HG03521 (cell line): ENCODE measurements around the gene WDR17.

Experiments
- ATAC-seq: cut with Tn5 transposase; IDR thresholded peaks from one replicate; pipeline ENCODE4 v1.9.1; 2021; ENCODE audit warnings: mild to moderate bottlenecking, moderate library complexity; ENCODE audit not compliant: unreplicated experiment

Gene WDR17

DNA sequence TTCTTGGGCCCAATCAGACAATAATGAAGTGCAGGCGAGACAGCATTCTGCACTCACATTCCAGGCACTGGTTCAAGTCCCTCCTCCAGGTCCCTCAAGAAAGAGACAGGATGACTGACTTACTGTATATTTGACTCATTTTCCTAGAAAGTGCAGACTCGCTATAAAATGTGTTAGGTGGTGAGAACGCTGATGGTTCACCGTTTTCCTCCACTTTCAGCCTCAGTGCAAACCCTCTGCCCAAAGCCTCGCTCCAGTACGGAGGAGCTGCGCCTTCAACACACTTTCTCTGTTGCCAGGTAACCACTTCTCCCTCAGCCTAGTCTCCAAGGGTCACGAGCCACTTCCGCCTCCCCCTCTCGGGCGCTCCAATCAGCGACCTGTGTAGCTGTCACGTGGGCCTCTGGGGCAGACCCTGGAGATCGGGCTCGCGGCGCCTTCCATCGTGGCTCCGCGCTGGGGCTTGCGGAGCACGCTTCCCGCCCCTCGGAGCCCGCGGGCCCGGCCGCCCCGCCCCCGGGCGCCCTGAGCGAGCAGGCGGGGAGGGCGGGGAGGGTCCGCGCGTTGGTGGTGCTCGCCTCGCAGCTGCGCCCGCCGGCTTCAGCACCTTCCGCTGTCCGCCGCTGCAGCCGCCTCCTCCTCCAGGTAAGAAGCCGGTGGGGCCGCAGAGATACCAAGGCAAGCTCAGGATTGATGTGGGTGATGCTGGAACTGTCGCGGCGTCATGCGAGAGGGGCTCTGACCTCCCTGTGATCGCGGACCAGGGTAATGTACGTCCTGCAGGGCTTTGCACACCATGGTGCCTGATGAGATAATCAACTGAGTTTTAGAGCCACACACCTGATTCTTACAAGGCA is at the start of gene WDR17:
WDR17 (plus strand) TSS at position 407 of the 857 bp plus-strand sequence. CDS start 45,740 bp downstream, outside the sequence.
- peak; percentile 99 for ATAC-seq

DNA sequence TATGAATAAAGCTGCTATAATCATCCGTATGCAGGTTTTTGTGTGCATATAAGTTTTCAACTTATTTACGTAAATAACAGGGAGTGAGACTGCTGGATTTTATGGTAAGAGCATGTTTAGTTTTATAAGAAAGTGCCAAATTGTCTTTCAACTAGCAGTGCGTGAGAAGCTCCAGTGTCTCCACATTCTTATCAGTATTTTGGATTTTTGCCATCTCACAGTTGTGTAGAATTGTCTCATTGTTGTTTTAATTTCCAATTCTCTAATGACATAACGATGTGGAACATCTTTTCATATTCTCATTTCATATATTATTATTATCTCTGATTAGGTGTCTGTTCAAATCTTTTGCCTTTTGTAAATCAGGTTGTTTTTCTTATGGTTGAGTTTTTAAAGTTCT is 49.0 kb upstream of the WDR17 start:
- ATAC-seq: no peak

DNA sequence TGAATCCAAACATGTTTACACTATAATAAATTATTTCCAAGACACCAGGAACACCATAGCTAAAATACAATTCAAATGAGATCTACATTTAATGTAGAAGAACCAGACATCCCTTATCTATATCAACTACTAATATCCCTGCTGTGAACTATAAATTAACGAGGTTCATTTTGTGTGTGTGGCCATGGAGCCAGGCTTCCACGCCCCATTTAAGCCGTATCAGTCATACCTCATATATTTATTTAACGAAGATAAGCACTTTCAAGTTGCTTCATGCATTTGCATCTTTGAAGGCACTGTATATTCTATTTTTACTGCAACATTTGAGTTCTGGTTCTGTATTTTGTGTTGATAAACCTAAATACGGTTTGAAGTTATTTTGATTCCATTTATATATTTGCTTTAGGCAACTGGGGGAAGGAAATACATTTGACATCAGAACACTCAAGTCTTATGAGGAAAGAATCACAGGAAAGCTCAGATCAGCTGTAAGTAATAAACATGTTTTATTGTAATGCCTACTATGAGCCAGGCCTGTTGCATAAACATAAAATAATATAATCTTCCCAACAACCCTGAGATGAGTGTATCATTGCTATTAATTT is 45.1 kb upstream of the WDR17 start:
- no peak for ATAC-seq

DNA sequence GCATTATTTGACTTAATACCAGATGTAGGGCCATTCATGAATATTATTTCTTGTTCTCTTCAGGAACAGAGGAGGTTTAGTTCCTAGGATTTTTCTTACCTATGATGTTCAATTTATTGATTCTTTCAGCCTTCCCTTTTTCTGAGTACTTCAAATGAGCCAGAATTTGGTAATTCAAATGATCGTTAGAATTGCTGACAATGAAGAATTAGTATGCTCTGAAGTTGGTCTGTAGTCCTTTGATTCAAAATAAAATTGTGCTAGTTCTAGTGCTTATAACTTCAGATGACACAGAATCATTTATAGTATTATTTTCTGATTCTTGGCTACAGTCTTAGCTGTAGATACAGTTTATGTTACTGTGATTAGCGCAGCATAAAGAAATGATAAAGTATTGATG is 35.2 kb upstream of the WDR17 start:
- no peak for ATAC-seq

DNA sequence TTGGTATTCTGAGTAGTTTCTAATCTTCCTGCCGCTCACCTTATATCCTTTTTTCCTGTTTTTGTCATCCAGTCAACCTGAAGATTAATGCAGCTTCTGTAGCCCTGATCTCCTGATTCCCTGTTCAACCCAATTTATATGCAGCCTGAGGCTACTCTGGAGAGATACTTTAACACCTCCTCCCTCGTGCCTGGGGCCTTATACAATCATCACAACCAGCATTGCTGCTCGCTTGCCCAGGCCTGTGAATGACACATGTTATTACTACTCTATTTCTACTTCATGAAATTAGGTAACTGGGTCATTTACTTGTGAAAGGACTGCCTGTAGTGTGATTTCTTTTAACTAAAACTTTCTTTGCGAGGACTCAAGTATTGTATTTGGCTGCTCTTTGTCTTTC is 33.7 kb upstream of the WDR17 start:
- no peak for ATAC-seq

DNA sequence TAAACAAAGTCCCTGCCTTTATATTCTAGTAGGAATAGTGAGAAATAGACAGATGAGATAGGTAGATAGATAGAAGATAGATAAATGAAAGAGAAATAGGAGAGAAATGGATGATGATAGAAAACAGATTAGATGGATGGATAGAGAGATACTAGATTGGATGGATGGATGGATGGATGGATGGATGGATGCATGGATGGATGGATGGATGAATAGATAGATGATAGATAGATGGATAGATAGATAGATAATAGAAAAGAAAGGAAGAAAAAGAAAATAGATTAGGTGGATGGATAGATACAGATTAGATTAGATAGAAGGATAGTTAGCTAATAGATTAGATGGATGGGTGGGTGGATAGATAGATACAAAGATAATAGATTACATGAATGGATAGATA is 33.2 kb upstream of the WDR17 start:
- no peak for ATAC-seq

DNA sequence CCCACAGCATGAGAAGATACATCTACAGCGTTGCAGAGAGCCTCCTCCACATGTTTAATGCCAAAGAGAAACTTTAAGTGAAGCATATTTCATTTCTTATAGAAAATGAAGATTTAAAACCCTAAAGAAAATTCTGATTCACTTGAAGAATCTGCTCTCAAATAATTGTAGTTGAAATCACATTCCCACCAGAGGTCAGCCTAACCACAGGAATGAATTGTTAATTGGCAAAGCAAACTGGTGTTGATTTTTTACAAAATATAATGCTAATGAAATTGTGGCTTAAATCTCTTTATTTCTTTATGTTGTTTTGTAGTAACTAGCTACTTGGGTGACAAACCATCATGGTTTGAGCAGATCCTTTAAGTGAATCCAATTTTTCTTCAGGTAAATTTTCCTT is 31.1 kb upstream of the WDR17 start:
- no peak for ATAC-seq

DNA sequence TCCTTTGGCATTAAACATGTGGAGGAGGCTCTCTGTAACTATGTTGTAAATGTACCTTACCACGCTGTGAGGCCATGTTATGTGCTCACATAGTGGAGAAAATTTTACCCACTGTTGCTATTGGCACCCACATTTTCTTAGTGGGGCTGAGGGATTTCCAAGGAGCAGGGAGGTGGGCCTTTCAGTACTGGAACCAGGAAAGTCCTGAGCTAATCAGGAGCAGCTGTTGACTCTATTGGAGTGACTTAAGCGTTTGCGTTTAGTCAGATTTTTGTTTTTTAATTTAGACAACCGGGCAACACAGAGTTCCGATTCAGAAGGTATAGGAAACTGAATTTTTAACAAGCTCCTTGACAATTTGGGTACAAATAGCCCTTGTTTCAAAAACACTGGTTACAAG is 30.7 kb upstream of the WDR17 start:
- no peak for ATAC-seq

DNA sequence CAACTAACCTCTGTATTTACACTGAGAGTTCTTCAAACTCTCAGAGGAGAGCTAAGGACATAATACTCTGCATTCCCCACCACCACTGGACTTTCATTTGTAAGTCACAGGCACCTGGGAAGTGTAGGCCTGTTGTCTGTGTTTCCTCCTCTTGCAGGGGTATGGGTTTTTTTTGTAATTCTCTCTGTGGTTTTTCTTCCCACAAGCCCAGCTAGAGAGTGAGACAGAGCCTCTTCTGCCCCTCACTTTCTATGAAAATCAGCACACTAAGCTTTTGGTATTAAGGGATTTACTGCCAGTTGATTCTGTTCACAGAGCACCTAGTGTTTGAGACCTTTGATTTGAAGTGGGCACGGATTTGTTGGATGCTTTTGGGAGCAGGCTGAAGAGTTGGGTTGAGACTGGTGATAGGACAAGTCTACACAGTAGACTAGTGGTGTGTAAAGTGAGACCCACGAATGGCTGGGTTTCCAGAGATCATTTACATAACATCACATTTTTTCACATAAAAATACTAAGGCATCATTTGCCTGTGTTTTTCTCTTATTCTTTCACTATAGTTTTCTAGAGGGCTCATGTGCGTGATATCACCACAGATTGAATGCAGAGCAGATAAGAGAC is 28.9 kb upstream of the WDR17 start:
- ATAC-seq: no peak

DNA sequence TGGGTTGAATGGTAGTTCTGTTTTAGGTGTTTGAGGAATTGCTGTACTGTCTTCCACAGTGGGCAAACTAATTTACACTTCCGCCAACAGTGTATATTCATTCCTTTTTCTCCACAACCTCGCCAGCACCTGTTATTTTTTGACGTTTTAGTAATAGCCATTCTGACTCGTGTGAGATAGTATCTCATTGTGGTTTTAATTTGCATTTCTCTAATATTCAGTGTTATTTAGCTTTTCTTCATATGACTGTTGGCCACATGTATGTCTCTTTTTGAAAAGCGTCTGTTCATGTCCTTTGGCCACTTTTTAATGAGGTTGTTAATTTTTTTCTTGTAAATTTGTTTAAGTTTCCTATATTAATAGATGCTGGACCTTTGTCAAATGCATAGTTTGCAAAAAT is 26.9 kb upstream of the WDR17 start:
- no peak for ATAC-seq

DNA sequence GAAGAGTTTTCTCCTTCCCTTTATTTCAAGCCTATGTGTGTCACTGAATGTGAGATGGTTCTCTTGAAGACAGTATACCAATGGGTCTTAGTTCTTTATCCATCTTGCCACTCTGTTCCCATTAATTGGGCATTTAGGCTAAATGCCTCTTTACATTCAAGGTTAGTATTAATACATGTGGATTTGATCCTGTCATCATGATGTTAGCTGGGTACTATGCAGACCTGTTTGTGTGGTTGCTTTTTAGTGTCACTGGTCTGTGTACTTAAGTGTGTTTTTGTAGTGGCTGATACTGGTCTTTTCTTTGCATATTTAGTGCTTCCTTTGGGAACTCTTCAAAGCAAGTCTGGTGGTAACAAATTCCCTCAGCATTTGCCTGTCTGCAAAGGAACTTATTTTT is 23.4 kb upstream of the WDR17 start:
- ATAC-seq: no peak

DNA sequence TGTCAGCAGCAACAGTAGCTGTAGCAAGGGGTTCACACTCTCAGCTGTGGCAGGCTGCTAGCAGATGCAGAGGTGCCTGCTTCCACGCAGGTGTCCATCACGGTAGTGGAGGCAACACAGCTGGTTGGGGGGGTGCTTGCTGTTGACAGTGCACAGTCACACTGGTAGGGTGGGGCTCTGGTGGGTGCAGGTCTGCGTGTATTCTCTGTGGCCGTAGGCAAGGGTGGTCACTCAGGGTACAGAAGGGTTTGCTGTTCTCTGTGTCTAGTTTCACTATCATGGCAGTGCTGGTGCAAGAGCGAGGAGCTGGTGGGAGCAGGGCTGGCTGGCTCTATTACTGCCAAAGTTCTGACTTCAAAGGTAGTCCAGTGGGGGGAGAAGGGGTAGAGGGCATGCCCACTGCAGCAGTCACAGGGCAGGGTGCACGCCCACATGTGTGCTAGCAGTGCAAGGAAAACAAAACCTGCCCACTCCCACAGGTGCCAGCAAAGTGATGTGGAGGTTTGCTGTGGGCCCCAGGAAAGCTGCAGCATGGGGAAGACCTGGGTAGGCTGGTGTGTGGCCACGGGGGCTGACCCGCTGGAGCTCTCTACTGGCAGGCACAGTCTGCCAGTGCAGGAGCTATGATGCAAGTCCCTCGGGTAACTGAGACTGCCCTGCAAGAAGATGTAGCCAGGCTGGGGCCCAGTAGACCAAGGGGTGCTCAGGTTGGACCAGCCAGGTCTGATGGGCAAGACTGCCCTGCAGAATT is 21.6 kb upstream of the WDR17 start:
- no peak for ATAC-seq

DNA sequence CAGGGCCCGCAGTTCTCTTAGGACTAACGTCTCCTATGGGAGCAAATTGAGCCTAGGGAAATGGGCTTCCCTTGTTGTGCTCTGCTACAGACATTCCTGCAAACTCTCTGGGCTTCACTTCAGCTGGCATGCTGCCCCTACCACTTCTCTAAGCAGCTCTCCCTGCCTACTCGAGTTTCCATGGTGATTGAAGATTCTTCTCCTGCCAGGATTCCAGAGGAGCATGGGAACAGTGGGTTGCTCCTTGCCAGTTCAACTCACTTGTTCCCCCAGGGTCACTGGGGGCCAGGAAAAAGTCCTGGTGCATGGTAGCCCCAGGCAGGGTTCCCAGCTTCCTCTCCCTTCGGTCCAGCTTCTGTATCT is 21.1 kb upstream of the WDR17 start:
- ATAC-seq: no peak

DNA sequence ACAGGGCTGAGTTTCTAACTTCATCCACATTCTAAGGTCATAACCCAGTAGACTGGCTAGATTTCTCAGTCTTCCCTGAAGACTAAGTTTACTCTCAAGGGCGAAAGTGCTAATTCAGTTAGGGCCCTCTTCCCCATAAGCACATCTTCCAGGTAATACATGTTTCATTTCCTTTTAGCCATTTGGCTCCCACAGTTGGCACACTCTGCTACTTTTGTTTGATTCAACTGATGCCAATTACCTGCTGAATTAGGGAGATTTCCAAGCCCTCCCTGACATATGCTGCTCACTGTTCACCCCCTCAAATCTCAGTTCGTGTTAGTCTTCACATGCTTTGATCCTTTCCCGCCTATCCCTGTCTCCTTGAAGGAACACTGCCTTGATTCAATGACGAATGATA is 17.0 kb upstream of the WDR17 start:
- no peak for ATAC-seq

DNA sequence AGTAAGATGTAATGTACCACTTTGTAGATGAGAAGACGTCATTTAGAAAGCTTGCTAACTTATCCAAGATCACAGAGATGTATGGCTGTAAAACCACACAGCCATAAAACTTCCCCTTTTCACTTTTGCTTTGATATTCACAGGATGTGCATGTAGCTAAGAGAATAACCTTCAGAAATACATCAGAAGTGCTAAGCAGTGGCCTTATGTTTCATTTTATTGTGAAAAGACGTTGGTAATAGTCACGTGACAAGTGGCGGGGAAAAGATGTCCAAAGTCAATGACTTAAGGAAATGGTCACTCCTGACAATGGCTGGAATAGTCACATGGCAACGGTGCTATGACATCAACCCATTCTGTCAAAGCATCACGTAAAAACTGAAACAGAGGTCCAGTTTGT is 12.9 kb upstream of the WDR17 start:
- ATAC-seq: peak; percentile 85

DNA sequence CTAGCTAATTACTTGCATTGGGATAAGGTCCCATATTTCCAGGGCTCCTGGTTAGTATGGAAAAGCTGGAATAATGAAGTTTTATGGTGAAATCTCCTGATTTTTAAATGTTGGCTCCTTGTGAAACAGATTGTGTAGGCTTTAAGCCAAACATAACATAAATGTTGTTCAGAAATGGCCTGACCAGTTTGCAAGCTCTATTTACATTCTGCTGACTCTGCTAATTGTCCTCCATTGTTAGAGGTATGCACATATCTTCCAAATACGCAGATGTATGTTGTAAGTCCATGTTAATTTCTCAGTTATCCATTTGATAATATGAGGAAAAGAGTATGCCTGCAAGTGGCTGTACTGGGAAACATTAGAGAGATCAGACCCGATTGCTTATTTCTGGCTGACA is 11.9 kb upstream of the WDR17 start:
- no peak for ATAC-seq

DNA sequence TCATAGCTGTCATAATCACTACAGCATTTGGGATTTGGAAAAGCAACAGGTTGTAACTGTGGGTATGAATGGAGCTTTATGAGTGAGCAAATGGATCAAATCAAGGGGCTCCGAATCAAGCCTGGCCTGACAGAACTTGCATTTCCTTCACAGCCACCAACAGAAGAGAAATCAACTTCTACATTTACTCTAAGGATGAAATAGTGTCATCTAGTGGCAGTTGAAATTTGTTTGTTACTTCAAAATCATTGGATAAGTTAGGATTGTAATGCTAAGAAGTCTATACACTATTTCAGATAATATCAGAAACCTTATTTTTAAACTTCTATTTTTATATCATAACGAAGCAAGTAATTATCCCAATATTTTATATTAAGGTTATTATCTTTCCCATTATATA is 10.7 kb upstream of the WDR17 start:
- ATAC-seq: no peak

DNA sequence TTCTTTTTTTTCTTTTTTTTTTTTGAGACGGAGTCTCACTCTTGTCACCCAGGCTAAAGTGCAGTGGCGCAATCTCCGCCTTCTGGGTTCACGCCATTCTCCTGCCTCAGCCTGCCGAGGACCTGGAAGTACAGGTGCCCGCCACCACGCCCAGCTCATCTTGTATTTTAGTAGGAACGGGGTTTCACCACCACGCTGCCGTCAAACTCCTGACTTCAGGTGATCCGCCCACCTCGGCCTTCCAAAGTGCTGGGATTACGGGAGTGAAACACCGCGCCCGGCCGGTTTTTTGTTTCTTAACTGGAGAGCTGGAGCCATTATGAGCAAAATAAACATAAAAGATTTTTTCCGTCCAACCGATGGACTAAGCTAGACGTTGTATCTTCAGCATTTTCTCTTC is 1.9 kb upstream of the WDR17 start:
- no peak for ATAC-seq

DNA sequence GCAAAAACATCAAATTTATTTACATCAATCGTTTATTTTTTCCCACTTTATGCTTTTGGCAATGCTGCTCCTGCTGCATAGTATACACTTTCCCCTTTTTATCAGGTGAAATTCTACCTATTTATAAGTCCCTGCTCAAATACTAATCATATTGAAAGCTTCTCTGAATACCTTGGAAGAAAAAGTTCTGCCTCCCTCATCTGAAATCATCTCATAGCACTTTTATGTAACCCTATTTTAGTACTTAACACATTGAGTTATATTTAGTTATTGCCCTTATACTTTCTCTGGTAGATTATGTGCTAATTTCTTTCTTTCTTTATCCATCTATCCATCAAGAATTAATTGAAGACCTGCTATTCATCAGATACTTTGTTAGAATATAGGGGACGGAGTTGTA is 1.1 kb upstream of the WDR17 start:
- ATAC-seq: no peak

DNA sequence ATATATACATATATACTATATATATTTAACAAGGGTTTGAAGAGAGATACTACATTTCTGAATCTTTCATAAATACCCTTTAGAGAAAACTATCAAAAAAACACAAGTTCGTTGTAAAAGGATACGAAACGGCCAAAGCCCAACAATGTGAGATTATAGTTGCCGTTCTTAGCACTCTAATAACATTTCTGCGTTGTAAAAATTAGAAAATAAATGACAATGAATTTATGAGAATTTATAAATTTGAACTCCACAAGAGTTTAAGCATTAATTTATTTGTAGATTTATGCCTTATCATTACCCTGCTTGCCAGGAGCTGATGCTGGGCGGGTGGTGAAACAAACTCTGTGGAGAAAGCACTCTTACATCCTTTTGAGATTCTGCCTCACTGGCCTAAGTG is 1.1 kb downstream of the WDR17 start:
- ATAC-seq: no peak

DNA sequence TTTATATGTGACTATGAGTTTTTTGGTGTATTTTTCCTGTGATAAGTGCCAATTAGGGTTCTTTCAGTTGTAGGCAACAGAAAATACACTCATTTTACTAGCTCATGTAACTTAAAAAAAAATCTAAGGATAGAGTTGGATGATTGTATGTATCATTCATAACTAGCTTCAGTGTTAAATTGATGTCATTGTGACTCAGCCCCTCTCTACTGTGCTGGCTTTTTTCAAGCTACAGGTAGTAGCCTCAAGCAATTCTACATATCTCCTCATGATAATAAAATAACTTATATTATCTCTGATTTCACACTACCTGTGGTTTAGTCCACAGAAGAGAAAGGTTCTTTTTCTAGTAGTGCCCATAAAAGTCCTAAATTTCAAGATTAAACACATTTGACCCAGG is 11.9 kb downstream of the WDR17 start:
- ATAC-seq: no peak

DNA sequence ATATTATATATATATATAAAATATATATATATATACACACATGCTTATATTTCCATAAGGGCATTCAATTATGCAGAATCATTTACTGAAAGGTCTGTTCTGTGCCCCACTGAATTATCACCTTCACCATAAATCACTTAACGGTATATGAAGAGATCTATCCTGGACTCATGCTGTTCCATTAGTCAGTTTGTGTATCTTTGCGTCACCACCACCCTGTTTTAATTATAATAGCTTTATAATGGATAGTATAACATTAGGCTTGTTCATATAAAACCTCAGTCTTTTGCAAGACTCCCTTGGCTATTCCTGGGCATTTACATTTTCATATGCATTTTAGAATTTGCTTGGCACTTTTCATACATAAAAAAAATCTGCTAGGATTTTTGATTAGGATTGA is 19.1 kb downstream of the WDR17 start:
- no peak for ATAC-seq
